ENCODE data around the gene CPEB4. TPM values are rescaled to one million over a fixed set of nuclear protein-coding genes. Genes with fewer than 3 reads are reported as not detected.

The CPEB4 gene
- total RNA-seq, 1 donor from 2014 or later = 11.3 TPM

DNA sequence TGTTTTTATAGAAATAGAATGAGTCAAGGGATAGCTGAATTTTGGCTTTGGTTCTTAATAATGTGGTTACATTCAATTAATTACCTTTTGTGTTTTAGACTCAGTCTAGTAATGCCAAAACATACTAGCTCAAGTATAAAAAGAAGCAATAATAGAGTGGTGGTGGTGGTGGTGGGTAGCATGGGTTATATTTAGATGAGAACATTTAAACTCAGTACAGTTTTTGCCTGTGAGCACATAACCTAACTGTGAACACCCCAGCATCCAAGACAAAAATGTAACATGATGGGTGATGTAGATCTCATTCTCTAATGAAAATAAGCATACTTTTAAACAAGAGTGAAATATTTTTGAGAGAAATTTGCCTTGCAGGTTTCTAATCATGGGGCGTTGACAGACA lies 14.2 kb downstream of the CPEB4 start:
- no peaks in the 10 kb centered on the region for H3K4me1 Mint-ChIP-seq
- H3K27me3 Mint-ChIP-seq (ENCODE audit: low read depth) = no peaks in the 10 kb centered on the region
- H3K36me3 Mint-ChIP-seq (ENCODE audit: low read depth) = no peaks in the 10 kb centered on the region
- no peak overlapping the region for H3K4me3 Mint-ChIP-seq
- DNase-seq (ENCODE audit: low read depth, low spot score) = no peak
- H3K27ac Mint-ChIP-seq (ENCODE audit: unreplicated experiment) = no peak overlapping the region
- no peaks in the 10 kb centered on the region for H3K9me3 Mint-ChIP-seq
- TF ChIP-seq, protein P1, sequence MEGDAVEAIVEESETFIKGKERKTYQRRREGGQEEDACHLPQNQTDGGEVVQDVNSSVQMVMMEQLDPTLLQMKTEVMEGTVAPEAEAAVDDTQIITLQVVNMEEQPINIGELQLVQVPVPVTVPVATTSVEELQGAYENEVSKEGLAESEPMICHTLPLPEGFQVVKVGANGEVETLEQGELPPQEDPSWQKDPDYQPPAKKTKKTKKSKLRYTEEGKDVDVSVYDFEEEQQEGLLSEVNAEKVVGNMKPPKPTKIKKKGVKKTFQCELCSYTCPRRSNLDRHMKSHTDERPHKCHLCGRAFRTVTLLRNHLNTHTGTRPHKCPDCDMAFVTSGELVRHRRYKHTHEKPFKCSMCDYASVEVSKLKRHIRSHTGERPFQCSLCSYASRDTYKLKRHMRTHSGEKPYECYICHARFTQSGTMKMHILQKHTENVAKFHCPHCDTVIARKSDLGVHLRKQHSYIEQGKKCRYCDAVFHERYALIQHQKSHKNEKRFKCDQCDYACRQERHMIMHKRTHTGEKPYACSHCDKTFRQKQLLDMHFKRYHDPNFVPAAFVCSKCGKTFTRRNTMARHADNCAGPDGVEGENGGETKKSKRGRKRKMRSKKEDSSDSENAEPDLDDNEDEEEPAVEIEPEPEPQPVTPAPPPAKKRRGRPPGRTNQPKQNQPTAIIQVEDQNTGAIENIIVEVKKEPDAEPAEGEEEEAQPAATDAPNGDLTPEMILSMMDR (conservative IDR thresholded peaks at IDR 0.05) = no peak

DNA sequence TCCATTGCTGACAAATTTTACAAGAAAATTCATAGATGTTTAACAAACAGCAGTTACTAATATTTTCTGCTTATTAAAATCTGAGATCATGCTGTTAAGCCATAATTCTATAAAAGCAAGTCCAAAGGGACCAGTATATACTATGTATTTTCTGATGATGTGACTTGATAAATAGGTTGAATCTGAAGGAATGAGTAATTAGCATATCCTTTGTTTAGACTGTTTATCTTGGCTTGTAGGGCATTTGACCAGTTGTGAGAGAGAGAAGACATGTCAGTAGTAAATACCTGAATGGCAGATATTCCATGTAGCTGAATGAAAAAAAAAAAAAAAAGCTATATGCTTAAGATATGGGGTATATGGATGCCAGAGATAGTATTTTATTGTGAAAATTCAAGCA lies 14.6 kb downstream of the CPEB4 start:
- H3K36me3 Mint-ChIP-seq (ENCODE audit: low read depth) = no peaks in the 10 kb centered on the region
- no peaks in the 10 kb centered on the region for H3K9me3 Mint-ChIP-seq
- no peaks in the 10 kb centered on the region for H3K27me3 Mint-ChIP-seq (ENCODE audit: low read depth)
- no peak overlapping the region for H3K4me3 Mint-ChIP-seq
- H3K27ac Mint-ChIP-seq (ENCODE audit: unreplicated experiment) = no peak overlapping the region
- no peaks in the 10 kb centered on the region for H3K4me1 Mint-ChIP-seq
- TF ChIP-seq, protein P1 (conservative IDR thresholded peaks at IDR 0.05) = no peak
- no peak for DNase-seq (ENCODE audit: low read depth, low spot score)

GRCh38 chr5:173903396-173904140 lies 15.4 kb downstream of the CPEB4 start:
- H3K27ac Mint-ChIP-seq (ENCODE audit: unreplicated experiment) = no peak overlapping the region
- DNase-seq (ENCODE audit: low read depth, low spot score) = no peak
- H3K27me3 Mint-ChIP-seq (ENCODE audit: low read depth) = no peaks in the 10 kb centered on the region
- no peaks in the 10 kb centered on the region for H3K36me3 Mint-ChIP-seq (ENCODE audit: low read depth)
- no peaks in the 10 kb centered on the region for H3K4me1 Mint-ChIP-seq
- no peaks in the 10 kb centered on the region for H3K9me3 Mint-ChIP-seq
- TF ChIP-seq, protein P1 (conservative IDR thresholded peaks at IDR 0.05) = no peak
- H3K4me3 Mint-ChIP-seq = no peak overlapping the region

DNA sequence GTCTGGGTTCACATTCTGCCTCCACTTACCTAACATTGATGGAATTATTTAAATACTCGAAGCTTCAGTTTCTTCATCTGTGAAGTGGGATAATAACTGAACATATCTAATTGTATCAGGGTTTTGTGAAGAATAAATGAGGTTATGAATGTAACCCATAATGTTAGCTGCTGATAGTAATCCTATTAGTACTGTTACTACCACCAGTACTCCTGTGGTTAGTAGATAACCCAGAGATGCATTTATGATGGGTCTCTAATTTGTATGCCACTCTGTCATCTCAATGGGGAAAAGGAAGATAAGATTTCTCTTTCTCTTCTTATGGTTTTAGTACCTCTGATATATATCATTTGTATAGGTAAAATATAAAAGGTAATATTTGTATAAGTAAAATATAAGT lies 16.0 kb downstream of the CPEB4 start:
- no peak for DNase-seq (ENCODE audit: low read depth, low spot score)
- Mint-ChIP-seq H3K36me3 (ENCODE audit: low read depth) (no peaks in the 10 kb centered on the region), H3K9me3 (no peaks in the 10 kb centered on the region), H3K27me3 (ENCODE audit: low read depth) (no peaks in the 10 kb centered on the region), H3K4me3 (no peak overlapping the region), H3K4me1 (peaks cover 2% of the 10 kb centered on the region), H3K27ac (ENCODE audit: unreplicated experiment) (no peak overlapping the region)
- TF ChIP-seq, protein P1 (conservative IDR thresholded peaks at IDR 0.05) = no peak

DNA sequence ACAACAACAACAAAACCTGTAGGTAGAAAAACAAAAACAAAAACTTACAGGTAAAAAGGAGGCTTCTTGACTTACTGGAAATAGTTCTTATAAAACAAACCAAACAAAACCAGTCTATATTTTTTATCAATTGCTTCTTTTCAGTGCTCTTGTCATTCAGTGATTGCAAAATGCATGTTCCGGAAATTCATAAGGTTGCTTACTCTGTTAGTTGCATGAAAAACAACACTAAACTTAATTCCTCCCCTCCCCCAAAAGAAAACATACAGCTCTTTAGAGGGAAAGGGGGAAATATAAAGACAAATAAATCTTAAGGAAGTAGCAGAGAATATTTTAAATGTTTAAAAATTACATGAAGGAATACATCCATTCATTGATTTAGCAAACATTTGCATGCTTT lies 19.1 kb downstream of the CPEB4 start:
- Mint-ChIP-seq H3K9me3 (no peaks in the 10 kb centered on the region), H3K36me3 (ENCODE audit: low read depth) (no peaks in the 10 kb centered on the region), H3K4me3 (no peak overlapping the region), H3K4me1 (peaks cover 5% of the 10 kb centered on the region), H3K27ac (ENCODE audit: unreplicated experiment) (no peak overlapping the region), H3K27me3 (ENCODE audit: low read depth) (no peaks in the 10 kb centered on the region)
- DNase-seq (ENCODE audit: low read depth, low spot score) = no peak
- TF ChIP-seq, protein P1 (conservative IDR thresholded peaks at IDR 0.05) = no peak
